A673 (cell line): ENCODE measurements around the gene DPYSL4. TPM values are rescaled to one million over a fixed set of nuclear protein-coding genes. Genes with fewer than 3 reads are reported as not detected.

Source experiments
- BruUV-seq: library from RNA; stranded (reverse); fragments of 400-500 nt; replicated peaks from 2 replicates; lab custom pipeline; 2021; lab: Mats Ljungman, UMichigan
- CTCF ChIA-PET: fragments of 300-600 bp; sonication (Branson Sonifier 250); formaldehyde crosslinking; loops from one replicate; lab custom pipeline; 2022; ENCODE audit warnings: antibody characterized with exemption; lab: Charles Lee
- POLR2A ChIA-PET: fragments of 300-600 bp; sonication (Branson Sonifier 250); formaldehyde crosslinking; loops from one replicate; lab custom pipeline; 2022; ENCODE audit warnings: antibody characterized with exemption; ENCODE audit not compliant: low non-redundant PET; lab: Charles Lee
- DNase-seq: peaks from one replicate; pipeline ENCODE4 v3.0.0-alpha.2; 2015; ENCODE audit warnings: low spot score
- H3K27ac ChIP-seq: fragments of 200-600 bp; sonication (generic); 2 replicates; pipeline ENCODE4 v1.5.1; 2016; ENCODE audit warnings: mixed run types, low read depth, mild to moderate bottlenecking, mixed read lengths, antibody characterized with exemption, low read length; ENCODE audit not compliant: poor library complexity, severe bottlenecking
- H3K27me3 ChIP-seq: fragments of 200-600 bp; sonication (generic); replicated peaks from 2 replicates; pipeline ENCODE4 v1.6.1; 2017; ENCODE audit warnings: mixed run types, low read depth, mild to moderate bottlenecking, mixed read lengths, antibody characterized with exemption, low read length; ENCODE audit not compliant: insufficient read depth, poor library complexity
- H3K36me3 ChIP-seq: fragments of 200-600 bp; sonication (generic); 2 replicates; pipeline ENCODE4 v1.6.1; 2016; ENCODE audit warnings: mixed run types, mild to moderate bottlenecking, mixed read lengths, antibody characterized with exemption, low read length; ENCODE audit not compliant: insufficient read depth, poor library complexity, severe bottlenecking
- H3K4me1 ChIP-seq: fragments of 200-600 bp; sonication (generic); 2 replicates; pipeline ENCODE4 v1.6.1; 2017; ENCODE audit warnings: mixed run types, mild to moderate bottlenecking, mixed read lengths, antibody characterized with exemption, low read length; ENCODE audit not compliant: insufficient read depth, poor library complexity, severe bottlenecking
- H3K4me3 ChIP-seq: fragments of 200-600 bp; sonication (generic); 2 replicates; pipeline ENCODE4 v1.5.1; 2016; ENCODE audit warnings: low read depth, mixed run types, mild to moderate bottlenecking, mixed read lengths, low read length; ENCODE audit not compliant: poor library complexity, severe bottlenecking
- H3K9me3 ChIP-seq: fragments of 200-600 bp; sonication (generic); 2 replicates; pipeline ENCODE4 v1.6.1; 2016; ENCODE audit warnings: mixed run types, low read depth, mild to moderate bottlenecking, mixed read lengths, antibody characterized with exemption, low read length; ENCODE audit not compliant: poor library complexity, severe bottlenecking
- EZH2 ChIP-seq: fragments of 200-600 bp; sonication (generic); IDR thresholded peaks from 2 replicates; pipeline ENCODE4 v1.6.1; 2017; ENCODE audit warnings: borderline replicate concordance, low read depth, mild to moderate bottlenecking, mixed read lengths, antibody characterized with exemption, low read length; ENCODE audit not compliant: poor library complexity, severe bottlenecking
- intact Hi-C: fragments of 100-400 bp; cut with micrococcal nuclease; formaldehyde crosslinking; loops from one replicate; pipeline ENCODE4 v1.10.0; 2022; ENCODE audit not compliant: unreplicated experiment
- total RNA-seq: library from RNA; stranded (reverse); gene quantifications from 2 replicates; pipeline ENCODE4 v1.2.3, GENCODE V29; 2021
- TF ChIP-seq, protein P1 (sequence below): fragments of 300-800, 200-600 bp; sonication (generic); conservative IDR thresholded peaks from 2 replicates; pipeline ENCODE4 v1.5.1; 2017; ENCODE audit warnings: low read depth, mild to moderate bottlenecking, antibody characterized with exemption, low read length, moderate library complexity, mixed read lengths

The DPYSL4 gene
- total RNA-seq, 1 experiment from 2014 or later, result 13.1 TPM

DNA sequence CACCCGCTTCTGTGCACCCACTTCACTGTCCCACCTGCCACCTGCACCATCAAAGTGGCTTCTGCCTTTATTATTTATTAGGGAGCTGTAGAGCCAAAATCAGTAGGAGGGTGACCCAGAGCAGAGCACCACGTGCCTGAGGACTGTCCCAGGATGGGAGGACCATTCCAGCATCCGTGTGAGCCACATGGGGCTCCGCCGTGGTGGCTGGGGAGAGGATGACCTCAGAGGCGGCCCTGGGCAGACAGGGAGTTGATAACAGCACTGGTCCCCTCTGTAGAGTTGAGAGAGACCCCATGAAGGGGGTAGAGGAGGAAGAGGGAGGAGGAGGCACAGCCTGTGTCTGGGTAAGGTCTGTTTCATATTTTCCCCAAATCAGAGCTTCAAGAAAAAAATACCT lies 8.7 kb upstream of the DPYSL4 start:
- CTCF ChIA-PET, result no interaction called here
- TF ChIP-seq, protein P1, sequence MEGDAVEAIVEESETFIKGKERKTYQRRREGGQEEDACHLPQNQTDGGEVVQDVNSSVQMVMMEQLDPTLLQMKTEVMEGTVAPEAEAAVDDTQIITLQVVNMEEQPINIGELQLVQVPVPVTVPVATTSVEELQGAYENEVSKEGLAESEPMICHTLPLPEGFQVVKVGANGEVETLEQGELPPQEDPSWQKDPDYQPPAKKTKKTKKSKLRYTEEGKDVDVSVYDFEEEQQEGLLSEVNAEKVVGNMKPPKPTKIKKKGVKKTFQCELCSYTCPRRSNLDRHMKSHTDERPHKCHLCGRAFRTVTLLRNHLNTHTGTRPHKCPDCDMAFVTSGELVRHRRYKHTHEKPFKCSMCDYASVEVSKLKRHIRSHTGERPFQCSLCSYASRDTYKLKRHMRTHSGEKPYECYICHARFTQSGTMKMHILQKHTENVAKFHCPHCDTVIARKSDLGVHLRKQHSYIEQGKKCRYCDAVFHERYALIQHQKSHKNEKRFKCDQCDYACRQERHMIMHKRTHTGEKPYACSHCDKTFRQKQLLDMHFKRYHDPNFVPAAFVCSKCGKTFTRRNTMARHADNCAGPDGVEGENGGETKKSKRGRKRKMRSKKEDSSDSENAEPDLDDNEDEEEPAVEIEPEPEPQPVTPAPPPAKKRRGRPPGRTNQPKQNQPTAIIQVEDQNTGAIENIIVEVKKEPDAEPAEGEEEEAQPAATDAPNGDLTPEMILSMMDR, result no peak
- TF ChIP-seq EZH2, result no peak
- no TSS peak for BruUV-seq
- intact Hi-C loops, result no loop called here
- DNase-seq, result no peak
- H3K36me3 ChIP-seq, result no peaks in the 10 kb centered on the region
- peaks cover 31% of the 10 kb centered on the region for H3K27me3 ChIP-seq
- POLR2A ChIA-PET, result no interaction called here
- H3K4me3 ChIP-seq, result no peak overlapping the region
- no peaks in the 10 kb centered on the region for H3K4me1 ChIP-seq
- no peak overlapping the region for H3K27ac ChIP-seq
- no peaks in the 10 kb centered on the region for H3K9me3 ChIP-seq

DNA sequence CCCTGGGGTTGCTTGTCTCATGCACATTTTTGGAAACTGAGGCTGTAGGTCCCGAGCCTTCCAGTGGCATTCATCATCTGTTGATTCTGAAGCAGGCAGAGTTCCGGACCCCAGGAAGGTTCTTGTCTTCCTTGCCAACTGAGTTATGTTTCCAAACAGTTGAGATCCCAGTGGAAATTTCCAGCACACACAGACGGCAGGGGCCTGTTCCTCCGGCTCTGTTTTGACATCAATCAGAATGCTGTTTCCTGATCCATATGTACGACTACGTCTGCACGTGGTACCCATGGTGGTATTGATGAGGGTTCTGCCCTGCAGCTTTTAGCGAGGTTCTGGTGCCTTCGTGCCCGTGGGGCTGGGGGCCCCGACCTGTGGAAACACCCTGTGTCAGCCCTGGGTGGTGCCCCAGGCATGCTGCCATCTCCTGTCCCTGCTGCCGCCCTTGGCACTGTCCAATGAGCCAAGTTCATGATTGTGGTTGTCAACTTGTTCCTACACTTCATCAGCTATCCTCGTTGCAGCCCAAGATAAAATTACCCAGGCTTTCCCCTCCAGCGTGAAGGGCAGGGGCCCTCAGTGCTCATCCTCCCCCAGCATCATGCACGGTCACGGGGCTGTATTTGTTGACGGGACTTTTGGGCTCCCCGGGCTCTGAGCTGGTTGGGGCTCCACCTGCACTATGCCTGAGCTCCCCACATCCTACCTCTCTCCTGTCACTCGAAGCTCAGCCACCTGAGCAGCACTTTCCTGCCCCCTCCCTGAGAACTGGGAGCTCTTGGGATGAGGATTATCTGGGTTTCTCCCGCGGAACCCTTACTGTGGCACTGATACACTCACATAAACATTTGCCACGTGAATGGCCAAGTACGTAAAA lies 7.8 kb upstream of the DPYSL4 start:
- no peak for TF ChIP-seq EZH2
- TF ChIP-seq, protein P1, result no peak
- DNase-seq, result no peak
- H3K4me3 ChIP-seq, result no peak overlapping the region
- H3K27ac ChIP-seq, result no peak overlapping the region
- ChIA-PET CTCF (no interaction called here), POLR2A (no interaction called here)
- no TSS peak for BruUV-seq
- H3K9me3 ChIP-seq, result no peaks in the 10 kb centered on the region
- intact Hi-C loops, result no loop called here
- no peaks in the 10 kb centered on the region for H3K4me1 ChIP-seq
- no peaks in the 10 kb centered on the region for H3K36me3 ChIP-seq
- H3K27me3 ChIP-seq, result peaks cover 39% of the 10 kb centered on the region

DNA sequence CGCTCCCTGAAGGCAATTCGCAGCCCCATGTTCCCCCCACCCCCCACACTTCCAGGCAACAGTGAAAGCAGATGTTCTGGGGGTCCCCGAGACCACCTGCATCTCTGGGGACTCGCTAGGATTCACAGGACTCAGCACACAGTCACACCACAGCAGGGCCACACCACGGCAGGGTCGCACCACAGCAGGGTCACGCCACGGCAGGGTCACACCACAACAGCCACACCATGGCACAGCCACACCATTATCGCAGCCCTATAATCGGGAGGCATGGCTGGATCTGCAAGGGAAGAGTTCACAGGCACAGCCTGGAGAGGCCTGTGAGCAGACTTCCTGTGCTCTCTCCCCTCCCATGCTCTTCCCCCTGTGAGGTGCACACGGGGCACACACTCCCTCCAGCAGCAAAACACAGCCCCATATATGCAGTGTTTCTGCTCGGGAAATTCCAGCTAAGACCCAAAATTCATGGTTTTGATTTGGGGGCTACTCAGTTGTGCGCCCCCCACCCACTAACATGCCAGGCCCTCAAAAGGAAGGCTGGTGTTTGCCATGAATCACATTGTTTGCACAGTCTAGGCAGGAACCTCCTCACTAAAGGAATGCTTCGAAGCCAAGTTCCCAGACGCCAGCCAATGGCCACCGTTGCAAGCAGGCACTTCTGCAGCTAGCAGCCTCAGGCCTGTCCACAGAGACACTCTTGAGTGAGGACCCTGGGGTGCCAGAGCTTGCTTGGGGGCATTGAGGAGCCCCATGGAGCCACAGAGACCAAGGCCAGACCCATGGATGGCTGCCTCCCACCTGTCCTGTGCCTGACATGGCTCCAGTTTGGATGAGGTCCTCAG lies 7.0 kb upstream of the DPYSL4 start:
- CTCF ChIA-PET, result no interaction called here
- Histone ChIP-seq H3K27me3 (peaks cover 46% of the 10 kb centered on the region), H3K9me3 (no peaks in the 10 kb centered on the region), H3K4me1 (no peaks in the 10 kb centered on the region), H3K36me3 (no peaks in the 10 kb centered on the region), H3K27ac (no peak overlapping the region), H3K4me3 (no peak overlapping the region)
- DNase-seq, result no peak
- POLR2A ChIA-PET, result no interaction called here
- intact Hi-C loops, result no loop called here
- no TSS peak for BruUV-seq
- TF ChIP-seq, protein P1, result no peak
- TF ChIP-seq EZH2, result no peak
